Subcutaneous adipose tissue (tissue), 4 donors: Measurements from ENCODE around the gene MAP2K5. TPM values are rescaled to one million over a fixed set of nuclear protein-coding genes. Genes with fewer than 3 reads are reported as not detected.

Experiments used
- total RNA-seq, 4 donors: library from RNA; depleted of rRNA; stranded (reverse); fragments of >200 nt; gene quantifications; one replicate each; pipeline ENCODE4 v1.1.0, GENCODE V29; 2016
- TF ChIP-seq, protein P1 (sequence below): fragments of 450-650 bp; IDR thresholded peaks from one replicate; pipeline ENCODE4 v1.5.1; 2016; ENCODE audit warnings: low read depth, mild to moderate bottlenecking, control low read depth, antibody characterized with exemption, moderate library complexity

The MAP2K5 gene
- total RNA-seq, 4 donors from 2014 or later: 20.7 to 23.4 (median 22.3) TPM

DNA sequence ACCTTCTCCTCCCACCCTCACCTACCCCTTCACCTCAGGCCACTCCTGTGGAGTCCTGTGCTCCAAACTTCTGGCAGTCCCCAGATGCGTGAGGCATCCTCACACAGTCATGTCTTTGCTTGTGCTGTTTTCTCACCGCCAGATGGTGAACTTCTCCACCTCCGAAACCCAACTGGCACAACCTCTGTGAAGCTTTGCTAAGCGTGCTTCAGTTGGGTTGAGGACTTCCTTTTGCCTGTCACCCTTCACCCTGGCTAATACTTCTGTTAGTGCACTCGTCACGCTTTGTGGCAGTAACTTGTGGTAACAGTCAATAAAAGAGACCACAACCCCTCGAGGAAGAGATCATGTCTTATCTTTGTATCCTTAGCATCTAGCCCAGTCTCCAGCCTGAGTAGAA is 240.8 kb downstream of the MAP2K5 start:
- TF ChIP-seq, protein P1, sequence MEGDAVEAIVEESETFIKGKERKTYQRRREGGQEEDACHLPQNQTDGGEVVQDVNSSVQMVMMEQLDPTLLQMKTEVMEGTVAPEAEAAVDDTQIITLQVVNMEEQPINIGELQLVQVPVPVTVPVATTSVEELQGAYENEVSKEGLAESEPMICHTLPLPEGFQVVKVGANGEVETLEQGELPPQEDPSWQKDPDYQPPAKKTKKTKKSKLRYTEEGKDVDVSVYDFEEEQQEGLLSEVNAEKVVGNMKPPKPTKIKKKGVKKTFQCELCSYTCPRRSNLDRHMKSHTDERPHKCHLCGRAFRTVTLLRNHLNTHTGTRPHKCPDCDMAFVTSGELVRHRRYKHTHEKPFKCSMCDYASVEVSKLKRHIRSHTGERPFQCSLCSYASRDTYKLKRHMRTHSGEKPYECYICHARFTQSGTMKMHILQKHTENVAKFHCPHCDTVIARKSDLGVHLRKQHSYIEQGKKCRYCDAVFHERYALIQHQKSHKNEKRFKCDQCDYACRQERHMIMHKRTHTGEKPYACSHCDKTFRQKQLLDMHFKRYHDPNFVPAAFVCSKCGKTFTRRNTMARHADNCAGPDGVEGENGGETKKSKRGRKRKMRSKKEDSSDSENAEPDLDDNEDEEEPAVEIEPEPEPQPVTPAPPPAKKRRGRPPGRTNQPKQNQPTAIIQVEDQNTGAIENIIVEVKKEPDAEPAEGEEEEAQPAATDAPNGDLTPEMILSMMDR: no peak

DNA sequence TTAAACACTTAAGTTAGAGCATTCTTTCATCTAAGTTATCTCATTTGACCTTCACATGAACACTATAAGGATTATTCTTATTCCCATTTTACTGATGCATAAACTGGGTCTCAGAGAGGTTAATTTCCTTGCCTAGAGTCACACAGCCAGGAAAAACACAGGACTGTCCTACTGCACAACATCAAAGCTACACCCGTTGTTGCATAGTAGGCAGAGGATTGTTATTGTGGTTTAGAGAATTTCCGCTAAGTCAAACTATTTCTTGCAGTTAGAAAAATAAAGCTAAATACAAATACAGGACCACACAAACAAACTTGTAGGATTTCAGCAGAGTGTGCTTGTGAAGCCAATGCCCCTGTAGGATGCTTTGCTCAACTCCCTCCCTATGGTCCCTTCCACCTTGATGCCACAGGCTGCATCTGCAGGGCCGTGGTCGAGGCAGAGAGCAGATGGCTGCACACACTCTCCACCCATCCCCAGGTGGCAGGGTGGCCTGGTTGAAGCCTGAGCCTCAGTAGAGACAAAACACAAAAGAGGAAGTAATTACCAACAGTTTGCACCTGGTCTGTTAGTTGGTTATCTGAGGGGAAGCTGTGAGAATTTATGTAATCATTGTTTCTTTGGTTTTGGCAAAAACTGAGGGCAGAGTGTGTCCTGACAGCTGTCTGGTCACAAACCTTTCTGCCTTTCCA is 241.7 kb downstream of the MAP2K5 start:
- TF ChIP-seq, protein P1: no peak

DNA sequence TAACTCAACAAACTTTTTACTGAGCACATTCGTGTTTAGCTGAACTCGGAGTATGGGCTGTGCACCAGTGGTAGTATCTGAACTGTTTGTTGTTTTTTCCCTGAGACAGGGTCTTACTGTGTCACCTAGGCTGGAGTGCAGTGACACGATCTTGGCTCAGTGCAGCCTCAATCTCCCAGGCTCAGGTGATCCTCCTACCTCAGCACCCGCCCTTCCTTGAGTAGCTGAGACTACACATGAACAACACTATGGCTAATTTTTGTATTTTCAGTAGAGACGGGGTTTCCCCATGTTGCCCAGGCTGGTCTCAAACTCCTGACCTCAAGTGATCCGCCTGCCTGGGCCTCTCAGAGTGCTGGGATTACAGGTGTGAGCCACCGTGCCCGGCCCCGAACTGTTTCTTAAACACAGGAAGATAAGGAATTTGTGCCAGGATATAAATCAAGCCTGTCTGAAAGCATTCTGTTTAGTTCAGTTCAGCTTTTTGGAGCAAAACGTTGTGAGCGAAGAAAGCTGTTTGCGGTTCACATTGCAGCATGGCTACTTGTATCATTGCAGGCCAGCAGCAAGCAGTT is 242.4 kb downstream of the MAP2K5 start:
- TF ChIP-seq, protein P1: no peak

DNA sequence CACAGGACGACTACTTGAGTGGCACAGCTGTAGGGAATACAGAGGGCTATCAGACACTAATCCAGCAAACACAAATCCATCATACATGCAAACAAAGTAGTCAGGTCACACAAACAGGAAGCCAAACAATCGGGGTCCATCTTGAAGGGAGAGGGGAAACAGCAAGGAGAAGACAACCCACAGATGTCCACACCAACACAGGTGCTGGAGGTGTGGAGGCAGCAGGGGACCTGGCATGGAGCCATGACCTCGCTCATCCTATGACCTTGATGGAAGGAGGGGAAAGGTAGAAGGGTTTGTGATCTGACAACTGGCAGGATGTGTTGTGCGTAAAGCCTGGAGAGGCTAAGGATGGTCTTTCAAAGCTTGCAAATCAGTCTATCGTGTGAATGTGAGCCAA is 242.9 kb downstream of the MAP2K5 start:
- TF ChIP-seq, protein P1: no peak

DNA sequence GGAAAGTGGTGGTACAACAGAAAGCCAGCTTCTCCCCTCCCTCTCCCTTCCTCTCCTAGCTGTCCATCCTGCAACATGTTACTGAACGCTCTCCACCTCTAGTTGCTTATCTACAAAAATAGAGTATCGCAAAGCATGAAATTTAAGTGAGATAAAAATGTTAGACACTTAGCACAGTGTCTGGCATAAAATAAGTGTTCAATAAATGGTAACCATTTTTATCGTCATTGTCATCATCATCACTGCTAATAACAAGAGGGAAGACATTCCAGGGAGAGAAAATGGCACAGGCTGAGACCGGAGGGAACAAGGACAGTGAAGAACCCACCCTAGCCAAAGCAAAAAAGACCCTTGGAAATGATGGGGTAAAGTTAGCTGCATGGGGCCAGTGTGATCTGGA is 244.1 kb downstream of the MAP2K5 start:
- TF ChIP-seq, protein P1: no peak

DNA sequence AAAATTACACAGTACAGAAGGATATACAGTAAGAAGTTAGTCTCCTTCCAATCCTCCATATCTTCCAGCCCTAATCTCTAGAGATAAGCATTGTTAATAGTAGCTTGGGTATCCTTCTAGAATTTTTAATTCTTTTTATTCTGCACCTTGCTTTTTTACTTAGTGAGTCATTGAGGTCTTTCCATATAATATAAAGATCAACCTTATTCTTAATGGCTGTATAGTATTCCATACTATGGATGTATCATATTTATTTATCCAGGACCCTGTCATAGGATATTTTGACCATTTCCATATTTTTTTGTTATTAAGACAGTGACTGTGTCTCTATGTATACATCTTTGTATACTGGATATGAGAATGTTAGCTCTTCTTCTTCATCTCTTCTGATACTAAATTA is 246.5 kb downstream of the MAP2K5 start:
- TF ChIP-seq, protein P1: no peak

DNA sequence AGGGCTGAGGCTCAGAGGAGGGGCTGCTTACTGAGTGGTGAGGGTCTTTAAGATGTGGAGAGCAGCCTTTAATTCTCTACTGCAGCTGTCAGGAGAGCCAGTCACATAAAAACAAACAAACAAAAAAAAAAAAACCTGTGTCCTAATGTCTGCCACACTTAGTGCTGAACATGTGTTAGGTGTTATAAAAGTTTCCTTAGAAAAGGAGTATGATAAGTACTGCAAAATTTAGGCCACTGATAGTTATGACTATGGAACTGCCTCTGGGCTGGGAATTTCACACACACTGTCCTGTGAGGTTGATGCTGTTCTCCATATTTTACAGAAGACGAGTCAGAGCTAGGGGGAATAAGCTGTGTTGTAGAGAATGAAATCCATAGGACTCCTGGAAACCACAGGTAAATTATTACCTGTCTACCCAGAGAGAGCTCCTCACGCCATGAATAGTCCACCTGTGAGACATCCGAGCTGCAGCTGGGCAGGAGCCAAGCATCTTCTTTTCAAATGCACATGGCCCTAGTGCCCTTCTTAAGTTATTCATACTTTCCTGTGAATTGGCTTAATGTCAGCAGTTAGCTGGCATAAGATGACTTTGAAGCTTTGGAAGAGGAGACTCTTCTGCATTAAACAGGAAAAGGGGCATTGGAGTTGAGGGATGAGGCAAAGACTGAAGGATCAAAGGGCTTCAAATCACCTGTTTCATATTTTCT is 248.3 kb downstream of the MAP2K5 start:
- TF ChIP-seq, protein P1: no peak
